Anterior cingulate cortex (tissue), 58 donors: Measurements from ENCODE around the gene CTSL.

Source experiments
- DNase-seq, 58 donors: peaks; one replicate each; lab custom pipeline; 2025; lab: John Stamatoyannopoulos, UW

CTSL gene

GRCh38 chr9:87698069-87698809, 27.7 kb upstream of the CTSL start:
- no peak for DNase-seq

GRCh38 chr9:87699835-87700234, 26.1 kb upstream of the CTSL start:
- DNase-seq, result no peak

GRCh38 chr9:87701491-87701890, 24.4 kb upstream of the CTSL start:
- DNase-seq, result no peak

GRCh38 chr9:87701931-87702421, 23.9 kb upstream of the CTSL start:
- DNase-seq, result no peak

GRCh38 chr9:87702921-87703320, 23.0 kb upstream of the CTSL start:
- DNase-seq, result no peak

GRCh38 chr9:87703636-87704276, 22.2 kb upstream of the CTSL start:
- no peak for DNase-seq

GRCh38 chr9:87704342-87704741, 21.6 kb upstream of the CTSL start:
- no peak for DNase-seq

- DNase-seq, result no peak
Measured at GRCh38 chr9:87706066-87706739, 19.7 kb upstream of the CTSL start.

GRCh38 chr9:87707805-87708506, 18.0 kb upstream of the CTSL start:
- DNase-seq, result no peak

- no peak for DNase-seq
Measured at GRCh38 chr9:87708546-87708945, 17.4 kb upstream of the CTSL start.

- DNase-seq, result no peak
Measured at GRCh38 chr9:87708986-87709728, 16.8 kb upstream of the CTSL start.

- DNase-seq, result no peak
Measured at GRCh38 chr9:87710443-87710842, 15.5 kb upstream of the CTSL start.

GRCh38 chr9:87711857-87712800, 13.8 kb upstream of the CTSL start:
- peak in 1 of 58 donors; percentile 51 for DNase-seq

- no peak for DNase-seq
Measured at GRCh38 chr9:87712801-87713277, 13.1 kb upstream of the CTSL start.

GRCh38 chr9:87713278-87713987, 12.5 kb upstream of the CTSL start:
- DNase-seq, result peak in 40 of 58 donors; percentile 9 to 75 (median 38)

- DNase-seq, result no peak
Measured at GRCh38 chr9:87713988-87714330, 12.0 kb upstream of the CTSL start.

- peak in 13 of 58 donors; percentile 10 to 55 (median 28) for DNase-seq
Measured at GRCh38 chr9:87714819-87715218, 11.1 kb upstream of the CTSL start.

GRCh38 chr9:87716141-87716540, 9.8 kb upstream of the CTSL start:
- no peak for DNase-seq
